GM08714 (cell line): ENCODE data around the gene GSE1.

Experiments used
- H3K4me3 ChIP-seq: fragments of 200-500 bp; sonication (Bioruptor generic); 2 replicates; pipeline ENCODE4 v1.5.1; 2014; ENCODE audit warnings: mild to moderate bottlenecking, low read length, inconsistent platforms
- ZNF274 ChIP-seq: IDR thresholded peaks from 2 replicates; pipeline ENCODE4 v1.6.1; 2012; ENCODE audit warnings: mild to moderate bottlenecking, low read depth, low read length

The GSE1 gene

DNA sequence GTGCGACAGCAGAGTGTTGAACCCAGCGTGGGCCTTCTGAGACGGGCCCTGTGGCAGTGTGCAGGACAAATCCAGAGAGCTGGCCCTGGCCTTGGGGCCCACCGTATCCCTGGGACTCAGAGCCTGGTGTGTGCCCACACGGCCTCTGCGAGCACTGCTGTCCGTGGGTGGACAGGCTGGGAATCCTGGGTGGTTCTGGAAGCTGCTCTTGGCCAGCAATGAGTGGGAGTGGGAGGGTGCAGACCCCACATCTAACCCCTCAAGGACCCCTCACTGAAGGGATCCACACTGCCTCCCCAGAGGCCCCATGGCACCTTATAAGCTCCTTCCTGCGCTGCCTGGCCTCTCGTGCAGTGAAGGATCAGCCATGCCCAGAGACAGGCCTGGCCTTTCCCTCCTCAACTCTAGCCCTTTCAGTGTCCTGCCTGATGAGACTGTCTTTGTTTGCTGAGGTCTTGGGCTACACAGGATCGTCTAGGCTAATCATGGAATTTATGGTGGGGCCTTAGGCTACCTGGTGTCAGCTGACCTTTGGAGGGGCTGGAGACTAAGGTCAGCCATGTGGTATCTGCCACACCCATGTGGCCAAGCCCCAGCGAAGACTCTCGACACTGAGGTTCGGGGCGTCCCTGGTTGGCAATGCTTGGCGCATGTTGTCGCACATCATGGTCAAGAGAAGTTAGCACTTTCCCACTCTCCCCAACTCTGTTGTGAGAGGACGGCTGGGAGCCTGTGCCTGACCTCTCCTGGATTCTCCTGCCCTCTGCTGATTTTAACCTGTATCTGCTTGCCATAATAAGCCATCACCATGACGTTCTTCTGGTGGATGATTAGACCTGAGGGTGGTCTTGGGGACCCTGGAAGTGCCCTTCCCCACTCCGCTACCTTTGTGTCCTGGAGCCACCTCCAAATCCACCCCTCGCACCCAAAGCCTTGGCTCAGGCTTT lies 92.1 kb downstream of the GSE1 start:
- no peak for TF ChIP-seq ZNF274
- no peak overlapping the region for H3K4me3 ChIP-seq

DNA sequence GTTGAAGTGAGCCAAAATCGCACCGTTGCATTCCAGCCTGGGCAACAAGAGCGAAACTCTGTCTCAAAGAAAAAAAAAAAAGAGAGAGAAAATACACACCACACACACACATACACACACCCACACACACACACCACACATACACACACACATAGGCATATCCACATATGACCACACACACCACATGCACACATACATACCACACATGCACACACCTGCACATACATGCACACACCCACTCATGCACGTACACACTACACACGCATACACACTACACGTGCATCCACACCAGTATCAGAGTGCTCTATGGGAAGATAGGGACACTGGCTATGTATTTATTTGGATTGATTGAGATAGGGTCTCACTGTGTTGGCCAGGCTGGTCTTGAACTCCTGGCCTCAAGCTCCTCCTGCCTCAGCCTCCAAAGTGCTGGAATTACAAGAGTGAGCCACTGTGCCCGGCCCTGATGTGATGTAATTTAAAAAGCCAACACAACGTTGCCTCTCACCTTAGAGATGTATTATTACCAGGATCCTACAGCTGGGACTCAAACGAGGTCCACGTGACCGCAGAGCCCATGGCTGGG lies 93.4 kb downstream of the GSE1 start:
- H3K4me3 ChIP-seq: no peak overlapping the region
- TF ChIP-seq ZNF274: no peak

DNA sequence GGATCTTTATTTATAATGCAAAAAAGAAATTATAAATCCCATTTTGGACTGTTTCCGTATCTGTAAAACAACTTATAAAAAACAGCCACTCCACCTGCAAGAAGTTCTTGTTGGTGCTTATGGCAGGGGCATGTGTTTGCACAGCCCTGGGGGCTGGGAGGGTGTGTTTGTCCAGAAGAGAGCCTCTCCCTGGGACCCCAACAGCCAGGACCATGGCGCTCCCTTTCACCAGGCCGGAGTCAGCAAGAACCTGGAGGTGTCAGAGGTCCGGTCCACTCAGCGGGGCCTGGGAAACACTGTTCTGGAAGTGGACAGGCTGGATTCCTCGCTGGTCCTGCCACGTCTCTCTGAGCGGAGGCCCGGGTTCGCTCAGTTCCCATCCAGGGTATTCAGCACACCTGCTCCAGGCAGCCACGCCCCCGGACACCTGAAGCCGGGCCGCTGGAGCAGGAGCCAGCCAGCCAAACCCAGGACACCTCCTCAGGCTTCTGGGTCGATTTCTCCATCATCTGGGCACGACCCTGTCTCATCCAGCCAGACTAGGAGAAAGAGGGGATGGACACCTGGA lies 94.5 kb downstream of the GSE1 start:
- no peak for TF ChIP-seq ZNF274
- no peak overlapping the region for H3K4me3 ChIP-seq

DNA sequence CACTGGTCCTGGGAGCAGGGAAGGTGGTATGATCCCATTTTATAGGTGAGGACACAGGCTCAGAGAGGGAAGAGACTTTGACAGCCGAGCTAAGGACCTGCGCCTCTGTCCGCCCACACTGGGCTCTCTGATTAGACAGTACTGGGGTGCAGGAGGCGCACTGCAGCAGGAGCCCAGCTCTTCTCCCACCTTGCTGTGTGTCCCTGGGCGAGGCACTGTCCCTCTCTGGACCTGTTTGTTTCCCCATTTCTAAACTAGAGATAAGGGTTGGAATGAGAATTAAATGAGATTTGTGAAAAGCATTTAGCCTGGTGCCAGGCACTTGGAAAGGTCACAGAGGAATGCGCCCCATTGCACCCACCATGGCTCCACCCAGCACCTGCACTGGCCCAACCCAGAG lies 95.2 kb downstream of the GSE1 start:
- TF ChIP-seq ZNF274: no peak
- H3K4me3 ChIP-seq: no peak overlapping the region

DNA sequence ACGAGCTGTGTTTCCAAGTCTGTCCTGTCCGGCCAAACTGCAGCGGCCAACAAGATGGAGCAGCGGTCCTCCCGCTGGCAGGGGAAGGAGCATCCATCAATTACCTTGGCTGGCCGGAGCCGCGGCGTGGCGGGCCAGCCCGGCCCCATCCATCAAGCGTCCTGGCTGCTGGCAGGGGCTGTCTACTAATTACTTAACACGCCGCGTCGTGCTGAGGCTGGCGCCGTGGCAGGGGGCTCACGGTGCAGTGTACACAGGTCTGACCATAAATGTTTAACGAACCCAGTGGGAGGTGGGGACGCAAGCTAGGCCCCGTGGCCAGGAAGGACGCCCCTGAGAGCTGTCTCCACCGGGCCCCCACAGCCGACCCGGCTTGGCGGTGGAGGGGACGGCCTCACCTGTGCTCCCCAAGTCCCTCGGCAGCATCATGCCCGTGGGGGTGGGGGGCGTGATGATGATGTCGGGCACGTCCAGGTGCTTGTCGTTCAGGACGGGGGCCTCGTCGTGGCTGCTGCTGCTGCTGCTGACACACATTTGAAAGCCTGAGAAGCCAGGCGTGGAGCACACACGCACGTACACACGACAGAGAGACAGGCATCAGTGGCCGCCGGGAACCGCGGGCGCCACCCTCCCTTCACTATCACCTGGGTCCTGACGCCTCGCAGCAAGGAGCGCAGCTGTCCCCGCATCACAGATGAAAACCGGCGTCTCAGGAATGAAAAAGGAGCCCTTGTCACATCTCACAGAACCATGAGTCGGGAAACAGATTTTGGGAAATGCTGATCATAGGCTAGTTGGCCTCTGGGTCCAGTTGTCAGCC lies 96.9 kb downstream of the GSE1 start:
- H3K4me3 ChIP-seq: no peak overlapping the region
- TF ChIP-seq ZNF274: no peak

DNA sequence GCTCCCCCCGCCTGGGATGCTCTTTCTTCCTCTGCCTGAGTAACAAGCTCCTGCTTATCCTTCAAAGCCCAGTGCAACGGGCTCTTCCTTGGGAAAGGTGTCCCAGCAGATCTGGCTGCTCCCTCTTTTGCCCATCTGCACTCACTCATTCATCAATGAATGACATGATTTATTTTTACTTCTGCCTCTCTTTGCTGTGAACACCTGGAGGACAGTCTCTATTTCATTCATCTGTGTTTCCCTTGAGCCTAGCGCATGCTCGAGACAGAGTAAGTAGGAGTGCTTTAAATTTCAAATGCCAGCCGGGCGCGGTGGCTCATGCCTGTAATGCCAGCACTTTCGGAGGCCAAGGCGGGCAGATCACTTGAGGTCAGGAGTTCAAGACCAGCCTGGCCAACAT lies 97.6 kb downstream of the GSE1 start:
- no peak for TF ChIP-seq ZNF274
- no peak overlapping the region for H3K4me3 ChIP-seq

DNA sequence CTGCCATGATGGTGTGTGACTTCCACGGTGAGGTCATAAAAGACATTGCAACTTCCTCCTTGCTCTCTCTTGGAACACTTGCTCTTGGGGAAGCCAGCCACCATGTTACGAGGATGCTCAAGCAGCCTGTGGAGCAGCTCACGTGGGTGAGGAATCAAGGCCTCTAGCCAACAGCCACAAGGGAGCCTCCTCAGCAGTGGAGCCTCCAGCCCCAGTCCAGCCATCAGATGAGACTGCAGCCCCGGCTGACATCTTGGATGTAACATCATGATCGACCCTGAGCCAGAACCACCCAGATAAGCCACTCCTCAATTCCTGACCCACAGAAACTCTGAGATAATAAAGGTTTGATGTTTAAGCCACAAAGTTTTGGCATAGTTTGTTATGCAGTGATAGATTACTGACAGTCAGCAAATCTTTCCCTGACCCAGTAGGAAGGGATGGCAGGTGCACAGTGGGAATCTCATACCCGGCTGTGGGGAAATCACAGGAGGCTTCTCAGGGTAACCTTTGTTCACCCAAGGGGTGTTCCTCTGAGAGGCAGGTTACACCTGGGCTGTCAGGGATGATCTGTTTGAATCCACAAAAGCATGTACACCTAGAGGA lies 99.0 kb downstream of the GSE1 start:
- H3K4me3 ChIP-seq: no peak overlapping the region
- no peak for TF ChIP-seq ZNF274

DNA sequence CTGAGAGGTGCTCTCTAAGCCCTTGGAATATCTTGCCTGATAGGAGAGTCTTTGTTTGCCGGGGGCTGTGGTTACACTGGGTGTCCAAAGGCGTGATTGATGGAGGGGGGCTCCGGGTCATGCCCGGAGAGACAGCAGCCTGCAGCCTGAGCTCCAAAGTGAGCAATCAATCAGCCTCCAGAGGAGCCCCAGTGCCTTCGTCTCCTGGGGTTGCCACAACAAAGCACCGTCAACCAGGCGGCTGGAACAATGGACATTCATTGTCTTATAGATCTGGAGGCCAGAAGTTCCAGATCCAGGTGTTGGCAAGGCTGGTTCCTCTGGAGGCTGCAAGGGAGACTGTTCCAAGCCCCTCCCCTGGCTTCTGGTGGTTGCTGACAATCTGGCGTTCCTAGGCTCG lies 99.7 kb downstream of the GSE1 start:
- no peak for TF ChIP-seq ZNF274
- H3K4me3 ChIP-seq: no peak overlapping the region

DNA sequence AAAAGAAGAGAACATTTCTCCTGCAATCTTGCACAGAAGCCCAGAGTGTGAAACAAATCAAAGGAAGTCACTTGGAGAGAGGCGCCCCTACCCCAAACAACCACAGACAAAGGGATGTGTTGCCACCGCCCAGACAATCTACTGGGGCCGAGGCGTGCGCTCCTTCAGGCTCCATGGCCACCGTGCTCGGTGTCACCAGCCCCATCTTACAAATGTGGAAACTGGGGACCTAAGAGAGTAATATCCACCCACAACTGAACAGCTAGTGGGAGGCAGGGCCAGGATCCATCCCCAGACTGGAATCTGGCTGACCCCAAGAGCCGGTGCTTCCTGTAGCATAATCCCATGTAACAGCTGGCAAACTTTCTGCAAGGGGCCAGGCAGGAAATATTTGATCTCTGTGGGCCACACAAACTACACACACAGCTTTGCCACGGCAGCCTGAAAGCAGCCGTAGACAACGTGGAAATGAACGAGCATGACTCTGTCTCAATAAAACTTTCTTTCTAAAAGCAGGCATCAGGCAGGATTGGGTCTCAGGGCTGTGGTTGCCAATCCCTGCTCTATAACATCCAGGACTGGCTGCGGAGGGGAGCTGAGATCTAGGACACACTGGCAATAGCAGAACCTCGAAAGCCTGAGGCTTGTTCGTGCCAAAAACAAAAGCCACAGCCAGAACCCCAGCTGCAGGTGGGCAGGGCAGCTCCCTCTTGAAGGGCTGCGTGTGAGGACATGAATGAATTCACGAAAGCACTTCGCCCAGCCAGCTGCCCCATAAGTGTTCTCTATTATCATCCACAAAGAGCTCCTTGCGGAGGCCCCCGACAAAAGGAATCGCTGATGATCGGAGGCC lies 102.3 kb downstream of the GSE1 start:
- H3K4me3 ChIP-seq: no peak overlapping the region
- no peak for TF ChIP-seq ZNF274

DNA sequence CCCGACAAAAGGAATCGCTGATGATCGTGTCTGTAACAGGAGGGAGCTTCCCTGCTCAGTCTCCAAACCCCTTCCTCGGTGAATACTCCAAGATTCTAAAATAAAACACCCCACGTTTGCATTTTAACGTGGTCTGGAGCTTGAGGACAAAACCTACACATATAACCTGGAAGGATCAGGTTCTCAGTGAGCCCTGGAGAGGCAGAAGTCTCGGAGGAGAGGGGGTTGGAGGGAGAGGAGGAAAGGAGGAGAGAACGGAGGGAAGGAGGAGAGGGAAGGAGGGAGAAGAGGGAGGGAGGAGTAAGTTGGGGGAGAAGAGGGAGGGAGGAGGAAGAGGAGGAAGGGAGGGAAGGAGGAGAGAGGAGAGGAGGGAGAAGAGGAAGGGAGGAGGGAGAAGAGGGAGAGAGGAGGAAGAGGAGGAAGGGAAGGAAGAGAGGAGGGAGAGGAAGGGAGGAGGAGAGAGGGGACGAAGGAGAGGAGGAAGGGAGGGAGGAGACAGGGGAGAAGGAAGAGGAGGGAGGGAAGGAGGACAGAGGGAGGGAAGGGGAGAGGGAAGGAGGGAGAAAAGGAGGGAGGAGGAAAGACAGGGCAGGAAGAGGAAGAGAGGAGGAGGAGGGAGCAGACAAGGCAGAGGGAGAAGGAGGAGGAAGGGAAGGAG lies 103.0 kb downstream of the GSE1 start:
- H3K4me3 ChIP-seq: no peak overlapping the region
- TF ChIP-seq ZNF274: no peak

DNA sequence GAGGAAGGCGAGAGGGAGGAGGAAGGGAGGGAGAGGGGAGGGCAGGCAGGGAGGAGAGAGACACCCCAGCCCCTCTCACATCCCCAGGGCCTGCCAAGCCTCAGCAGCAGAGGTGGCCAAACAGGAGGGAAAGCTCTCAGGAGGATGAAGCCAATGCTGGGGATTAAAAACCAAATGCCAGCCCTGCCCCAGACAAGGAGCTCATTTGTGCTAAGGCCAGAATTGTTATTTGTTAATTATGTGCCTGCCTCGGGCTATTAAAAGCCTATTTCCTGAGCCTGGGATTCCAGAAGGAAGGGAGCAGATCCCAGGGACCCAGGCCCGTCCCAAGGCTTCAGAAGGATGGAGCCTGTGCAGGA lies 103.5 kb downstream of the GSE1 start:
- H3K4me3 ChIP-seq: no peak overlapping the region
- no peak for TF ChIP-seq ZNF274

DNA sequence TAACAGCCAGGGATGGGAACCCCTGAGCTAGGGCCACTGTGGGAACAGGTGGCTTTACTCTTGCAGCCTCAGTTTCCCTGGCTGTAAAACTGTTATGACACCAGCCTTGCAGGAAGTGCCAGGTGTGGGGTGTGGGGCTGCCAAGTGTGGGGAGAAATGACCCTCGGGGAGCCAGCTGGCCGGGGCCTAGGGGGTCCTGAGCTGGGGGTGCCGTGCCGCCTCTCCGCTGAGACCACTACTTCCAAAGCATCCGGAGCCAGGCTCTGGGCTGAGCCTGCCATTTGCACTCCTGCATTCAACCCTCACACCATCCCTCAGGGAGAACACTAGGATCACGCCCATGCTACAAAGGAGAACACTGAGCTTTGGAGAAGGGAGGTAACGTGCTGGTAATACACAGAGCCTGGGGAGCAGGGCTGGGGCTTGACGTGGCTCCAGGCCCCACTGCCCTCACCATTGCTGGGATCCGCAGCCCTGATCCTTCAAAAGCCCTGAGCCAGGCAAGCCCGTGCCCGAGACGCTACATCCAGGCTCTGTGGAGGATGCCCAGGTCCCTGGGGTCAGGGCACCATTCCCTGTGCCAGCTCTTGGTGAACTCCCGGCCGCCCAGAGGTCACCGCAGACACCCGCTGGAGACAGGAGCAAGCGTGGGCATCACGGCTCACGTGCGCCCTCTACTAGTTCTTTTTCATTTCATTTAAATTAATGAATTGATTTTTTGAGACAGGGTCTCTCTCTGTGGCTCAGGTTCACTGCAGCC lies 104.5 kb downstream of the GSE1 start:
- no peak overlapping the region for H3K4me3 ChIP-seq
- TF ChIP-seq ZNF274: no peak
